AG08396 (cell line): Measurements from ENCODE around the gene MAGEA2.
"Not testable (repeated sequence)": the region's sequence is repeated elsewhere in the genome, so short reads cannot be mapped to it uniquely, and the experiment has no call there.

ENCODE experiments used
- DNase-seq: peaks from one replicate; pipeline ENCODE4 v3.0.0; 2012; ENCODE audit warnings: low spot score, mixed read lengths

The MAGEA2 gene, protein sequence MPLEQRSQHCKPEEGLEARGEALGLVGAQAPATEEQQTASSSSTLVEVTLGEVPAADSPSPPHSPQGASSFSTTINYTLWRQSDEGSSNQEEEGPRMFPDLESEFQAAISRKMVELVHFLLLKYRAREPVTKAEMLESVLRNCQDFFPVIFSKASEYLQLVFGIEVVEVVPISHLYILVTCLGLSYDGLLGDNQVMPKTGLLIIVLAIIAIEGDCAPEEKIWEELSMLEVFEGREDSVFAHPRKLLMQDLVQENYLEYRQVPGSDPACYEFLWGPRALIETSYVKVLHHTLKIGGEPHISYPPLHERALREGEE

DNA sequence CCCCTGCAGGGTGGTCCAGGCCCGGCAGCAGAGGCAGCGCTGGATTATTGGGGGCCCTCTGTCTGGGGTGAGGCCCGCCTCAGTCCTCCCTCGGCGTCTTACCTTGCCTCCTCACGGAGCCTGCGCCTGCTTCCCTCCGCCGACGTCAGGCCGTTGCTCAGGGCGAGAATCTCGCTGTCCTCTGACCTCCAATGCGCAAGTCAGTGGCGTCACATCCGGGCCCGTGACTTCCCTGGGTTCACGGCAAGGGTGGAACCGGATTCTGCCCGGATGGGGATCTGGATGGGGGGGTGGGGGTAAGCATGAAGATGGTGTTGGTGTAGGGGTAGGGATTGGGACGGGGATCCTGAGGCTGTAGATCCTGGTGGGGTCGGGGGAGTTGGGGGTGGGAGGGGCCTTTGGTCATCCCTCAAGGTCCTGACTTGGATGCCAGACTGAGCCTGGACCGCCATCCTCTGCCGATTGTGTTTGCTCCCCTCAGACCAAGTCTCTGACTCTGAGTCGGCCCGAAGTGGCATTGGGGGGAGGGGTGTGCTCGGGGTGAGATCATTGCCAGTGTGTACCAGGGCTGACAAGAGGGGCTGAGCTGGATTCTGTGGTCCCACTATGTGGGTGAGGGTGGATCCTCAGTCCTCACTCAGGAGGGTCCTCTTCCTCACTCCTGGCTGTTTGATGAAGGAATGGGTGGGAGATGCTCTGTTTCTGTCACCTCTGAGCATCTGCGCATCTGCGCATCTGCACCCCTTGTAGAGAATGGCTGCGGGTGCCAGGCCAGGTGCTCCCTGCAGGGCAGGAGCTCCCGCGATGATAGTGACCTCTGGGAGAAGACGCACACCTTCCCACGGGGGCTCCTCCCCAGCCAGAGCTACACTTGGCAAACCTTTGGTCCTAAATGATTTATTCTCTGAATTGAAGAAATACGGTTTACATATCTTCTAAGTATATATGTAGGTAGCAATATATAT, at the start of gene MAGEA2:
Gene MAGEA2 (minus strand): TSS at position 157 of the 965 bp plus-strand sequence. CDS start 2,479 bp downstream, outside the sequence.
- not testable (repeated sequence) for DNase-seq

DNA sequence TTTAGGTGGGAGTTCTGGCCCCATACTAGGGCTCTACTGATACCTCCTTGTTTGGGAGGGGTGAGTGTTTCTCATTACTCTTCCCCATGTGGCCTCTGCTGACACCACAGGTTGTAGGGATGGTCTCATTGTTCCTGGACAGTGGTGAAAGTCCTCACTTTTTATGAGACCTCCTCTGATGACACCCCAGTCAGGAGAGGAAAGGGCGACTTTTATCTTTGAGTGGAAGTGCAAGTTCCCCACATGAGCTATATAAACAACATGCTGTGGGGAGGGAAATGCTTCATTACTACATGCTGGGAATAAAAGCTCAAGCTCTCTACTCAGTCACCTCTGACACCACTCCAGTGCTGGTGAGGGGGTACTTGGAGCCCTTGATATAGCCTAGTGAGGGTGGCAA, 45.3 kb upstream of the MAGEA2 start:
- no peak for DNase-seq

DNA sequence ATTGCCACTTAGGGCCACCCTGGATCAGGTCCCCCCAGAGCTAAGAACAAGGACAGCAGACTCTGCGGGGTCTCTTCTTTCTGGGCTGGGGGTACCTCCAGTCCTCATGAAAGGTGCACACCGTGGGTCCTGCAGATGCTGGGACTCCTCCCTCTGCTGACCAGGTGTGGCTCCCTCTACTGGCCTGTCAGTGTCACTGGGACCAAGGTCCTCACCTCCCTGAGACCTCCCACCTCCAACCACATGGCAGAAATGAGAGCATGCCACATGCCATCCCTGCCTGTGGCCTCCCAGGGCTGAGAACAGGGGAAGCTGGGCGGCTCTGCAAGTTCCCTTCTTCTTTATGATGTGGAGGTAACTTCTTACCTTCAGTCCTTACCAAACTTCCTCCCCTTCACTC, 33.4 kb upstream of the MAGEA2 start:
- DNase-seq = not testable (repeated sequence)

DNA sequence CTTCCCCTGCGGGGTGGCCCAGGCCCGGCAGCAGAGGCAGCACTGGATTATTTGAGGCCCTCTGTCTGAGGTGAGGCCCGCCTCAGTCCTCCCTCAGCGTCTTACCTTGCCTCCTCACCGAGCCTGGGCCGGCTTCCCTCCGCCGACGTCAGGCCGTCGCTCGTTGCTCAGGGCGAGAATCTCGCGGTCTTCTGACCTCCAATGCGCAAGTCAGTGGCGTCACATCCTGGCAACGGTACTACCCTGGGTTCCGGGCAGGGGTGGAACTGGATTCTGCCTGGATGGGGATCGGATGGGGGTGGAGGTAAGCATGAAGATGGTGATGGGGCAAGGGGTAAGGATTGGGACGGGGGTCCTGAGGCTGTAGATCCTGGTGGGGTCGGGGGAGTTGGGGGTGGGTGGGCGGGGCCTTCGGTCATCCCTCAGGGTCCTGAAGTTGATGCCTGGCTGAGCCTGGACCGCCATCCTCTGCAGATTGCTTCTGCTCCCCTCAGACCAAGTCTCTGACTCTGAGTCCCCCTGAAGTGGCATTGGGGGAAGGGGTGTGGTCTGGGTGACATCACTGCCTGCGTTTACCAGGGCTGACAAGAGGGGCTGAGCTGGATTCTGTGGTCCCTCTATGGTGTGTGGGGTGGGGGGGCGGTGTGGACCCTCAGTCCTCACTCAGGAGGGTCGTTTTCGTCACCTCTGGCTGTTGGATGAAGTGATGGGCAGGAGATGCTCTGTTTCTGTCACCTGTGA, 16.1 kb upstream of the MAGEA2 start, which contains the start of gene MAGEA6:
Gene MAGEA6 (minus strand): TSS at position 141 of the 741 bp plus-strand sequence. CDS start 2,039 bp downstream, outside the sequence.
- not testable (repeated sequence) for DNase-seq

DNA sequence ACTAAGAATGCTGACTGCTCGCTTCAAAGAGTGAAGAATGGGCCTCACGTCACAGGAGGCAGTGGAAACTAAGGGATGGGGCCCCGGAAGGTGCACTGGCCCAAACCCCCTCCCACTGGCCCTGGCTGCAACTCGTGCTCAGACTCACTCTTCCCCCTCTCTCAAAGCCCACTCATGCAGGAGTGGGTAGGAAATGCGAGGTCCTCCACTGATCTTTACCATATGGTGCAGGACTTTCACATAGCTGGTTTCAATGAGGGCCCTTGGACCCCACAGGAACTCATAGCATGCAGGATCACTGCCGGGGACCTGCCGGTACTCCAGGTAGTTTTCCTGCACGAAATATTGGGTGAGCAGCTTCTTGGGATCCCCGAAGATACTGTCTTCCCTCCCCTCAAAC, 12.9 kb upstream of the MAGEA2 start:
- DNase-seq = not testable (repeated sequence)

DNA sequence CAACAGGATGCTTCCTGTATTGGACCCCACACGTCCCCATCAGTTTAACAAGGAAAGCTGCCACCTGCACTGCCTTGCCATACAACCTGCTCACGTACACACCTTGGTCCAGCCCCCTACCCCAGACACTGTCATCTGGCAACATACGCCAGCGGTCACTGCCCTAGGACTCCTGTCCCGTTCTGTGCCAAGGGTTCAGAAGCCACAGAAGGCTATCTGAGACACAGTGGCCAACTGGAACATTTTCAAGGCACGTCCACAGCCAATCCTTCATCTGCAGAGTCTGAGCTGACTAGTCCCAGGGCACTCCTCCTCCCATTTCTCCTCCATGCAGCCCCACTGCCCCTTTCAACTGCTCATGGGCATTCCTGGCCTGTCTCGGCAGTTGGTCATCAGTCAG, 7.9 kb upstream of the MAGEA2 start:
- not testable (repeated sequence) for DNase-seq

DNA sequence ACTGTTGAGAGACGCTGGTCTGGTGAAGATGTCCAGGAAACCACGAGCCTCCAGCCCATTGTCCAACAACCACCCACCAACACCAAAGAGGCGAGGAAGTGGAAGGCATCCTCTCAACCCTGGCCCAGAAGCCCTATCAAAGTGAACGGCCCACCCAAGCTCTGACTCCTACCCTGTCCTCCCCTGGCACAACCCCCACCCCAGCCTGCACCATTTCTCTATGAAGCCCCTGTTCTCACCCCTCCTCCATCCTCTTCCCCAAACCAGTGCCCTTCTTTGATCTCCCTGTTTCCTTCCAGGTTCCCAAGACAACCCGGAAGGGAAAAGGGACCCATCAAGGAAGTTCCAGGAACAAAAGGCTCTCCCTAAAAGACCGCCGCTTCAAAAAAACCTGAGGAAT, 5.9 kb upstream of the MAGEA2 start:
- not testable (repeated sequence) for DNase-seq

DNA sequence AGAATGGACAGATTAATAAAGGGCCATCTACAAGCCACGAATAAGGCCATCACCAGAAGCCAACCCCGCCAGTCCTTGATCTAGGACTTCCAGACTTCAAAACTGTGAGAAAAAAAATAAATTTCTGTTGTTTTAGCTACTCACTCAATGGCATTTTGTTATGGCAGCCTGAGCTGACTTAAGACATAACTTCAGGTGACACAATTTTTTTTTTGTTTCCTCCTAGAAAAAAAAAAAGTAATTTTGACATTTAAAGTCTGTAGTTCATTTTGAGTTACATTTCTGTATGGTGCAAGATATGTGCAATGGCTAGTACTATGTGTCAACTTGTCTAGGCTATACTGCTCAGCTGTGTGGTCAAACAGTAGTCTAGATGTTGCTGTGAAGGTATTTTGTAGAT, 5.3 kb upstream of the MAGEA2 start, which contains the start of gene CSAG3:
Gene CSAG3 (plus strand): TSS at position 301 of the 400 bp plus-strand sequence.
- not testable (repeated sequence) for DNase-seq

DNA sequence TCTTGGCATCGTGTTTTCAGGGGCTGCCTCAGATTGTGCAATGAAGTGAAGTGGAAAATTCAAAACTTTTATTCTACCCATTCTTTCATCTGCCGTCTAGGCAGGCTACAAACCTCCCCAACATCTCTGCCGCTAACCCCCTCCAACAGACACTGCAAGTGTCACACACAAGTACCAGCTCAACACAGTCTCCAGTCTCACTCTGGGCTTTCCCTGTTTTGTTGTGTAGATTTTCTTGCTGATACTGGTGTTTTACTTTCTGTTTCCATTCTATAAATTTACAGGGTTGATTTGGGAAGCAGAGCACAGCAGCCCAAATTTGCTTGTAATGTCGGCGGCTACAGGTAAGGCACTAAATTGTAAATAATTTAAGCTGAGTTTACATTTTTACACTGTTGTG, 1.2 kb upstream of the MAGEA2 start:
- DNase-seq = not testable (repeated sequence)

DNA sequence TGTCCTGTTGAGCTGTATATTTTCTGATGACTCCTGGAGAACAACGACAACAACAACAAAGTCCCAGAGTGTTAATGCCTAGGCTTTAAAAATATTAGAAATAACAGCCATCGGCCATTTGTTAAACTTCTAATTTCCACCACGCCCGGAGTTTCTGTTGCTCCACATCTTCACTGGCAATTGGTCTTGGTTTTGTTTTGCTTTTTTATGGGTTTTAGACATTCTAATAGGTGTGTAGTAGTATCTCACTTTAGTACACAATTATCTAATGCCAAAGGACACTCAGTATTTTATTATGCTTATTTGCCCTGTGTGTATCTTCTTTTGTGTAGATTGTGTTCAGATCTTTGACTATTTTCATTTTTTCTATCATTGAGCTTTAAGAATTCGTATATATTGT, 15.1 kb downstream of the MAGEA2 start:
- DNase-seq = no peak

DNA sequence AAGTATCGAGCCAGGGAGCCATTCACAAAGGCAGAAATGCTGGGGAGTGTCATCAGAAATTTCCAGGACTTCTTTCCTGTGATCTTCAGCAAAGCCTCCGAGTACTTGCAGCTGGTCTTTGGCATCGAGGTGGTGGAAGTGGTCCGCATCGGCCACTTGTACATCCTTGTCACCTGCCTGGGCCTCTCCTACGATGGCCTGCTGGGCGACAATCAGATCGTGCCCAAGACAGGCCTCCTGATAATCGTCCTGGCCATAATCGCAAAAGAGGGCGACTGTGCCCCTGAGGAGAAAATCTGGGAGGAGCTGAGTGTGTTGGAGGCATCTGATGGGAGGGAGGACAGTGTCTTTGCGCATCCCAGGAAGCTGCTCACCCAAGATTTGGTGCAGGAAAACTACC, 17.1 kb downstream of the MAGEA2 start:
- DNase-seq = not testable (repeated sequence)

DNA sequence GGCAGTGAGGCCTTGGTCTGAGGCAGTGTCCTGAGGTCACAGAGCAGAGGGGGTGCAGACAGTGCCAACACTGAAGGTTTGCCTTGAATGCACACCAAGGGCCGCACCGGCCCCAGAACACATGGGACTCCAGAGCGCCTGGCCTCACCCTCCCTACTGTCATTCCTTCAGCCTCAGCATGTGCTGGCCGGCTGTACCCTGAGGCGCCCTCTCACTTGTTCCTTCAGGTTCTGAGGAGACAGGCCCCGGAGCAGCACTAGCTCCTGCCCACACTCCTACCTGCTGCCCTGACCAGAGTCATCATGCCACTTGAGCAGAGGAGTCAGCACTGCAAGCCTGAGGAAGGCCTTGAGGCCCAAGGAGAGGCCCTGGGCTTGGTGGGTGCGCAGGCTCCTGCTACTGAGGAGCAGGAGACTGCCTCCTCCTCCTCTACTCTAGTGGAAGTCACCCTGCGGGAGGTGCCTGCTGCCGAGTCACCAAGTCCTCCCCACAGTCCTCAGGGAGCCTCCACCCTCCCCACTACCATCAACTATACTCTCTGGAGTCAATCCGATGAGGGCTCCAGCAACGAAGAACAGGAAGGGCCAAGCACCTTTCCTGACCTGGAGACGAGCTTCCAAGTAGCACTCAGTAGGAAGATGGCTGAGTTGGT, 17.7 kb downstream of the MAGEA2 start:
- DNase-seq = no peak

DNA sequence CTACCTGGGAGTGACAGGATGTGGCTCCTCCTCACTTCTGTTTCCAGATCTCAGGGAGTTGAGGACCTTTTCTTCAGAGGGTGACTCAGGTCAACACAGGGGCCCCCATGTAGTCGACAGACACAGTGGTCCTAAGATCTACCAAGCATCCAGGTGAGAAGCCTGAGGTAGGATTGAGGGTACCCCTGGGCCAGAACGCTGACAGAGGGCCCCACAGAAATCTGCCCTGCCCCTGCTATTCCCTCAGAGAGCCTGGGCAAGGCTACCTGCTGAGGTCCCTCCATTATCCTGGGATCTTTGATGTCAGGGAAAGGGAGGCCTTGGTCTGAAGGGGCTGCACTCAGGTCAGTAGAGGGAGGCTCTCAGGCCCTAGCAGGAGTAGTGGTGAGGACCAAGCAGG, 18.5 kb downstream of the MAGEA2 start:
- no peak for DNase-seq

DNA sequence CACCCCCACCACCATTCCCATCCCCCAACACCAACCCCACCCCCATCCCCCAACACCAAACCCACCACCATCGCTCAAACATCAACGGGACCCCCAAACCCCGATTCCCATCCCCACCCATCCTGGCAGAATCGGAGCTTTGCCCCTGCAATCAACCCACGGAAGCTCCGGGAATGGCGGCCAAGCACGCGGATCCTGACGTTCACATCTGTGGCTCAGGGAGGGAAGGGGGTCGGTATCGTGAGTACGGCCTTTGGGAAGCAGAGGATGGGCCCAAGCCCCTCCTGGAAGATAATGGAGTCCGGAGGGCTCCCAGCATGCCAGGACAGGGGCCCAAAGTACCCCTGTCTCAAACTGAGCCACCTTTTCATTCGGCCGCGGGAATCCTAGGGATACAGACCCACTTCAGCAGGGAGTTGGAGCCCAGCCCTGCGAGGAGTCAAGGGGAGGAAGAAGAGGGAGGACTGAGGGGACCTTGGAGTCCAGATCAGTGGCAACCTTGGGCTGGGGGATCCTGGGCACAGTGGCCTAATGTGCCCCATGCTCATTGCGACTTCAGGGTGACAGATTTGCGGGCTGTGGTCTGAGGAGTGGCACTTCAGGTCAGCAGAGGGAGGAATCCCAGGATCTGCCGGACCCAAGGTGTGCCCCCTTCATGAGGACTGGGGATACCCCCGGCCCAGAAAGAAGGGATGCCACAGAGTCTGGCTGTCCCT, 19.3 kb downstream of the MAGEA2 start:
- DNase-seq = not testable (repeated sequence)

DNA sequence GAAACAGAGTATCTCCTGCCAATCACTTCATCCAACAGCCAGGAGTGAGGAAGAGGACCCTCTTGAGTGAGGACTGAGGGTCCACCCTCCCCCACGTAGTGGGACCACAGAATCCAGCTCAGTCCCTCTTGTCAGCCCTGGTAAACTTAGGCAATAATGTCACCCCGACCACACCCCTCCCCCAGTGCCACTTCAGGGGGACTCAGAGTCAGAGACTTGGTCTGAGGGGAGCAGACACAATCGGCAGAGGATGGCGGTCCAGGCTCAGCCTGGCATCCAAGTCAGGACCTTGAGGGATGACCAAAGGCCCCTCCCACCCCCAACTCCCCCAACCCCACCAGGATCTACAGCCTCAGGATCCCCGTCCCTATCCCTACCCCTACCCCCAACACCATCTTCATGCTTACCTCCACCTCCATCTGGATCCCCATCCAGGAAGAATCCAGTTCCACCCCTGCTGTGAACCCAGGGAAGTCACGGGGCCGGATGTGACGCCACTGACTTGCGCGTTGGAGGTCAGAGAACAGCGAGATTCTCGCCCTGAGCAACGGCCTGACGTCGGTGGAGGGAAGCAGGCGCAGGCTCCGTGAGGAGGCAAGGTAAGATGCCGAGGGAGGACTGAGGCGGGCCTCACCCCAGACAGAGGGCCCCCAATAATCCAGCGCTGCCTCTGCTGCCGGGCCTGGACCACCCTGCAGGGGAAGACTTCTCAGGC, 20.2 kb downstream of the MAGEA2 start, which contains the start of the genes CSAG1 and MAGEA12:
Gene CSAG1 (minus strand): TSS at position 461 of the 715 bp plus-strand sequence. CDS start 1,261 bp downstream, outside the sequence.
Gene MAGEA12 (plus strand): TSS at position 497 of the 715 bp plus-strand sequence. CDS start 2,405 bp downstream, outside the sequence.
- no peak for DNase-seq

DNA sequence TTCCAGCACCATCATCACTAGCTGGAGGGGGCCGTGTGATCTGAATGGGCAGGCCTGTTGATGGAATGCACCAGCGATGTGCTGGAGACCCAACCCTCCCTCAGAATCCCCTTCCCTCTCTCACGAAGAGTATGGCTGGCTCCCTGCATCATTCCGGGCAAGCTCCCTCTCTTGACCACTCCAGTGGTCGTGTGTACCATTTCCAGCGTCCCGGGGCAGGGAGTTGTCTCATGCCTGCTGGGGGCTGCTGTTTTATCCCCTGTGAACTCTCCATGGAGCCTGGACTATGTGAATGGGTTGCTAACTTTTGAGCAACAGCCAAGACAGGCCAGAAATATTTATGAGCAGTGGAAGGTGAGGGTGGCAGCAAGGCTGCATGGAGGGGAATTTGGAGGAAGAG, 28.2 kb downstream of the MAGEA2 start:
- DNase-seq = no peak

DNA sequence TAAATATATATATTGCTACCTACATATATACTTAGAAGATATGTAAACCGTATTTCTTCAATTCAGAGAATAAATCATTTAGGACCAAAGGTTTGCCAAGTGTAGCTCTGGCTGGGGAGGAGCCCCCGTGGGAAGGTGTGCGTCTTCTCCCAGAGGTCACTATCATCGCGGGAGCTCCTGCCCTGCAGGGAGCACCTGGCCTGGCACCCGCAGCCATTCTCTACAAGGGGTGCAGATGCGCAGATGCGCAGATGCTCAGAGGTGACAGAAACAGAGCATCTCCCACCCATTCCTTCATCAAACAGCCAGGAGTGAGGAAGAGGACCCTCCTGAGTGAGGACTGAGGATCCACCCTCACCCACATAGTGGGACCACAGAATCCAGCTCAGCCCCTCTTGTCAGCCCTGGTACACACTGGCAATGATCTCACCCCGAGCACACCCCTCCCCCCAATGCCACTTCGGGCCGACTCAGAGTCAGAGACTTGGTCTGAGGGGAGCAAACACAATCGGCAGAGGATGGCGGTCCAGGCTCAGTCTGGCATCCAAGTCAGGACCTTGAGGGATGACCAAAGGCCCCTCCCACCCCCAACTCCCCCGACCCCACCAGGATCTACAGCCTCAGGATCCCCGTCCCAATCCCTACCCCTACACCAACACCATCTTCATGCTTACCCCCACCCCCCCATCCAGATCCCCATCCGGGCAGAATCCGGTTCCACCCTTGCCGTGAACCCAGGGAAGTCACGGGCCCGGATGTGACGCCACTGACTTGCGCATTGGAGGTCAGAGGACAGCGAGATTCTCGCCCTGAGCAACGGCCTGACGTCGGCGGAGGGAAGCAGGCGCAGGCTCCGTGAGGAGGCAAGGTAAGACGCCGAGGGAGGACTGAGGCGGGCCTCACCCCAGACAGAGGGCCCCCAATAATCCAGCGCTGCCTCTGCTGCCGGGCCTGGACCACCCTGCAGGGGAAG, 39.5 kb downstream of the MAGEA2 start, which contains the start of gene MAGEA2B:
Gene MAGEA2B (plus strand): TSS at position 814 of the 973 bp plus-strand sequence. CDS start 2,479 bp downstream, outside the sequence.
- not testable (repeated sequence) for DNase-seq

DNA sequence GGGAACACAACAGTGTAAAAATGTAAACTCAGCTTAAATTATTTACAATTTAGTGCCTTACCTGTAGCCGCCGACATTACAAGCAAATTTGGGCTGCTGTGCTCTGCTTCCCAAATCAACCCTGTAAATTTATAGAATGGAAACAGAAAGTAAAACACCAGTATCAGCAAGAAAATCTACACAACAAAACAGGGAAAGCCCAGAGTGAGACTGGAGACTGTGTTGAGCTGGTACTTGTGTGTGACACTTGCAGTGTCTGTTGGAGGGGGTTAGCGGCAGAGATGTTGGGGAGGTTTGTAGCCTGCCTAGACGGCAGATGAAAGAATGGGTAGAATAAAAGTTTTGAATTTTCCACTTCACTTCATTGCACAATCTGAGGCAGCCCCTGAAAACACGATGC, 40.4 kb downstream of the MAGEA2 start:
- DNase-seq = not testable (repeated sequence)
